ENCODE data around the gene LTB.
"Not testable (repeated sequence)": the region's sequence is repeated elsewhere in the genome, so short reads cannot be mapped to it uniquely, and the experiment has no call there.

The LTB gene

DNA sequence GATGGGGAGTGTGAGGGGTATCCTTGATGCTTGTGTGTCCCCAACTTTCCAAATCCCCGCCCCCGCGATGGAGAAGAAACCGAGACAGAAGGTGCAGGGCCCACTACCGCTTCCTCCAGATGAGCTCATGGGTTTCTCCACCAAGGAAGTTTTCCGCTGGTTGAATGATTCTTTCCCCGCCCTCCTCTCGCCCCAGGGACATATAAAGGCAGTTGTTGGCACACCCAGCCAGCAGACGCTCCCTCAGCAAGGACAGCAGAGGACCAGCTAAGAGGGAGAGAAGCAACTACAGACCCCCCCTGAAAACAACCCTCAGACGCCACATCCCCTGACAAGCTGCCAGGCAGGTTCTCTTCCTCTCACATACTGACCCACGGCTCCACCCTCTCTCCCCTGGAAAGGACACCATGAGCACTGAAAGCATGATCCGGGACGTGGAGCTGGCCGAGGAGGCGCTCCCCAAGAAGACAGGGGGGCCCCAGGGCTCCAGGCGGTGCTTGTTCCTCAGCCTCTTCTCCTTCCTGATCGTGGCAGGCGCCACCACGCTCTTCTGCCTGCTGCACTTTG lies 6.8 kb downstream of the LTB start, which contains the start of gene TNF:
Gene TNF, plus strand, starts transcription at position 231 of the 567 bp plus-strand sequence. Its CDS starts 177 bp downstream, at position 408.
- DNase-seq (ENCODE audit: low read depth) = no peak

GRCh38 chr6:31574106-31575061 lies 7.8 kb downstream of the LTB start:
- DNase-seq (ENCODE audit: low read depth) = no peak

GRCh38 chr6:31573239-31574105 lies 8.8 kb downstream of the LTB start:
- no peak for DNase-seq (ENCODE audit: low read depth)

GRCh38 chr6:31572041-31572911 lies 9.9 kb downstream of the LTB start, which contains the start of gene LTA:
LTA (plus strand) TSS chr6:31572289; CDS start chr6:31572743, 454 bp downstream.
- no peak for DNase-seq (ENCODE audit: low read depth)

GRCh38 chr6:31569861-31570536 lies 12.2 kb downstream of the LTB start:
- no peak for DNase-seq (ENCODE audit: low read depth)

GRCh38 chr6:31568537-31568961 lies 13.7 kb downstream of the LTB start:
- DNase-seq (ENCODE audit: low read depth) = no peak

DNA sequence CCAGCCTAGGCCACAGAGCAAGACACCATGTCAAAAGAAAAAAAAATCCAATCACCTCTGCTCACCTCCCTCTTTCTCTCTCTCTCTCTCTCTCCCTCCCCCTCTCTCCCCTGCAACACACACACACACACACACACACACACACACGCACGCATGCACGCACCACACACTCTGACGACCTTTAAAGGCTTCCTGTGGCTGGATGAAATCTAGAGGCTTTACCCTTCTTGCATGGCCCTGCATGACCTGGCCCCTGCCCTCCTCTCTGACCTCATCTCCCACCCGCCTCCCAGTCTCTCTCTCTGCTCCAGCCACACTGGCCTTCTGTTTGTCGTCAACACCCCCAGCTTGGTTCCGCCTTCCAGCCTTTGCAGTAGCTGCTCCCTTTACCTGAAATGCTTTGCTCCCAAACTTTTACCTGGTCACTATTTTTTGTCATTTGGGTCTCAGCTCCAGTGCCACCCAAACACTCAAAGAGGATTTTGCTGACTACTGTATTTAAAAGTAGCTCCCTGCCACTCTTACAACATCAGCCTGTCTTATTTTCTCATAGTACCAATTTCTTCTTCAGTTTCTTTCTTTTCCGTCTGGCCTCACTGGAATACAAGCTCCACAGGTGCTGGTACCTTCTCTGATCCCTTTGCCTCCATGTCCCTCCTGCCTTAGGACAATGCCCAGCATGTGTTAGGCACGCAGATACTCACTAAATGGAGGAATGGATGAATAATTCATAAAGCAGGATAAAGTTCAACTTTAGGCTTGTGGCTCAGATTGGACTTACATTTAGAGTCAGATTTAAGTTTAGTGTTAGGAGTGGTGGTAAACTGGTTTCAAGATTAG lies 14.5 kb downstream of the LTB start:
- no peak for DNase-seq (ENCODE audit: low read depth)

DNA sequence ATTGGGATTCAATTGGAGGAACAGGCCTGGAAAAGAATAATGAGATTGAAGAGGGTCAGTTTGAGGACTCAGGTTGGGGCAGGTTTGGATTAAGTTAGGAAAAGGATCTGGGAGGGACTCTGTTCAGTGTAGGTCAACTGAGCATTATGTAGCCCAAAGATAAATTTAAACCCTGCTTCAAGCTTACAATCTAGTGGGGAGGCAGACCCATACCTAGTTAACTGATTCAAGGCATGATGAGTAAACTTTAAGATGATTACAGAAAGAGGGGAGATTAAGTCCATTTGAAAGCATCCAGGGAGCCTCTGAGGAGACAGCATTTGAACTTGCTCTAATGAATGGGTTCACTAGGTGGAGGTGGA lies 21.5 kb downstream of the LTB start:
- no peak for DNase-seq (ENCODE audit: low read depth)

DNA sequence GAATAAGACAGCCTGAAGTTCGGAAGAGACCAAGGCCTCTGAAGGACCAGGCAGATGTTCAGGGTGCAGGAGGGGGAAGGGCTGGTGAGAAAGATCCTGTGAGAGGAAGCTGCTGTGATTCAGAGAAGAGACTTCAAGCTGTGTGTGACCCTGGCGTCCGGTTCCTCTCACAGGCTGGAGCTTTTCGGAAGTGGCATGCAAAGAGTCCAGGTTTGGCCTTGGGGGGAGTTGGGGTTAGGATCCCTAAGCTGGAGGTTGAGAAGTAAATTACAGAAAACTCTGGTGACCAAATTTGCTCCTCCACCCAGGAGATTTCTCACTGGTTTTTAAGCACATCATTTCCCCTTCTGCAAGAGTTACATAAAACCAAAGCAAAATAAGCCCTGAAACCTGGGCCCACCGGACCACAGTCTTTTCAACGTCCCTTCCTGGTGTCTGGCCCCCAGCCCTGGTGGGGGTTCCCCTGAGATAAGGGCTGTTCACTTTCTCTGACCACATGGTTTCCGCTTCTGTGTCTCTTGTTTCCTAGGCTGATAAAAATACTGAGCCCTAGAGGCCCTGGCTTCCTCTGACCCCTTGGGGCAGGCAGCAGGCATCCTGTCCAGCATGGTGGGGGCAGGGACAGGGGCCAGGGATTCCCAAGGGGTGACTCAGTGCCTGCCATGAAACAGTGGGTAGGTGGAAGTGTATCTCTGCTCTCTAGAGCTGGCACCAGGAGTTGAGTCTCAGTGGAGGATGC lies 22.1 kb downstream of the LTB start:
- DNase-seq (ENCODE audit: low read depth) = no peak

- no peak for DNase-seq (ENCODE audit: low read depth)
Observed at GRCh38 chr6:31559606-31559957, 22.6 kb downstream of the LTB start.

GRCh38 chr6:31558631-31559500 lies 23.4 kb downstream of the LTB start:
- no peak for DNase-seq (ENCODE audit: low read depth)

DNA sequence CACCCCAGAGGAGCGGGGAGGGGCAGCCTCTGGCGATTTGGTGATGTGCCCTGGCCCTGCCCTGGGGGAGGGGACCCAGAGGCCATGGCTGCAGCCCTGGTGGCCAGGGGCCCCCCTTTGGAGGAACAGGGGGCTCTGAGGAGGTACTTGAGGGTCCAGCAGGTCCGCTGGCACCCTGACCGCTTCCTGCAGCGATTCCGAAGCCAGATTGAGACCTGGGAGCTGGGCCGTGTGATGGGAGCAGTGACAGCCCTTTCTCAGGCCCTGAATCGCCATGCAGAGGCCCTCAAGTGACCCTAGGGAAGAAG lies 24.0 kb downstream of the LTB start:
- DNase-seq (ENCODE audit: low read depth) = no peak

GRCh38 chr6:31557443-31558317 lies 24.5 kb downstream of the LTB start:
- no peak for DNase-seq (ENCODE audit: low read depth)

- no peak for DNase-seq (ENCODE audit: low read depth)
Observed at GRCh38 chr6:31556307-31556706, 25.9 kb downstream of the LTB start.

- DNase-seq (ENCODE audit: low read depth) = not testable (repeated sequence)
Observed at GRCh38 chr6:31551371-31551770, 30.9 kb downstream of the LTB start.

- no peak for DNase-seq (ENCODE audit: low read depth)
Observed at GRCh38 chr6:31548544-31548873, 33.7 kb downstream of the LTB start.

DNA sequence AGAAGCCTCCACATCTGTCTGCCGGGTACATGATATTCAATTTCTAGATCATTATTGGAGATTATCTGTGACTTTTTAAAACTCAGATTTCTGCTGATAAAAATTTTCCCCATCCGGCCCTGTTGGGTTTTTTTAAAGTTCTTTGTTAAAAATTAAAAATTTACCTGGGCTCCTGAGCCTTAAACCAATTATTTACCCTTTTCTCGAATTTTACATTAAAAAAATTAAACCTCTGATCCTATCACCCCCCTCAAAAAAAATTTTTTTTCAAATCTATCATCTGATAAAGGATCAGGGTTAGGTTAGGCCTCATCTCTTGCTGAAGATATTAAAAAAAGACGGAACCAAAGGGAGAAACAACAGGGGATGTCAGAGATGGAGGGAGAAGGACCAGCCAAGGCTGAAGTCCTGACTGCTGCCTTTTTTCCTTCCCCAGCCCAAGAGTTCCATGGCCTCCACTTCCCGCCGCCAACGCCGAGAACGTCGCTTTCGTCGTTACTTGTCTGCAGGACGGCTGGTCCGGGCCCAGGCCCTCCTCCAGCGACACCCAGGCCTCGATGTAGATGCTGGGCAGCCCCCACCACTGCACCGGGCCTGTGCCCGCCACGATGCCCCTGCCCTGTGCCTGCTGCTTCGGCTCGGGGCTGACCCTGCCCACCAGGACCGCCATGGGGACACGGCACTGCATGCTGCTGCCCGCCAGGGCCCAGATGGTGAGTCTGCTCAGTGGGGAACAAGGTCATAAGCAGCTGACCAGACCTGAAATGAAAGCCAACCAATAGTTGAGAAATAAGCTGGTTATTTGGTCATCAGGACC lies 34.3 kb downstream of the LTB start:
- no peak for DNase-seq (ENCODE audit: low read depth)

Data from fibroblast of the conjunctiva (primary cell).